Gastrocnemius medialis (tissue), 4 donors: ENCODE measurements around the gene MAS1L. TPM values are rescaled to one million over a fixed set of nuclear protein-coding genes. Genes with fewer than 3 reads are reported as not detected.

Source experiments
- ATAC-seq, 2 donors: fragments of 150-250 bp; one replicate each; pipeline ENCODE4 v1.9.1; 2016
- DNase-seq, 2 donors: peaks; one replicate each; pipeline ENCODE4 v3.0.0-alpha.2; 2019
- H3K27ac ChIP-seq, 4 donors: fragments of 200-600 bp; sonication (generic); 1 replicate in 1 of 4; 2 replicates in 3 of 4; pipeline ENCODE4 v1.5.1; 2016 to 2018; ENCODE audit warnings: mild to moderate bottlenecking in 2 of 4, moderate library complexity in 1 of 4
- H3K27me3 ChIP-seq, 3 donors: fragments of 200-600 bp; sonication (generic) in 2 of 3; 1 replicate in 1 of 3; 2 replicates in 2 of 3; pipeline versions ENCODE4 v1.5.1 to v1.6.0; 2016 to 2019; ENCODE audit warnings: mild to moderate bottlenecking in 1 of 3, moderate library complexity in 1 of 3
- H3K36me3 ChIP-seq, 2 donors: fragments of 200-600 bp; sonication (generic) in 1 of 2; one replicate each; pipeline ENCODE4 v1.5.1; 2017 to 2018
- H3K4me1 ChIP-seq, 2 donors: fragments of 200-600 bp; sonication (generic) in 1 of 2; one replicate each; pipeline ENCODE4 v1.5.1; 2016 to 2017; ENCODE audit warnings: mild to moderate bottlenecking in 2 of 2
- H3K4me3 ChIP-seq, 4 donors: fragments of 200-600 bp; sonication (generic) in 3 of 4; 1 replicate in 1 of 4; 2 replicates in 3 of 4; pipeline ENCODE4 v1.5.1; 2016 to 2019; ENCODE audit warnings: mild to moderate bottlenecking in 2 of 4
- H3K9me3 ChIP-seq, 3 donors: fragments of 200-600 bp; sonication (generic) in 2 of 3; 1 replicate in 1 of 3; 2 replicates in 2 of 3; pipeline ENCODE4 v1.5.1; 2016 to 2019
- POLR2A ChIP-seq, 2 donors: fragments of 450-650 bp; IDR thresholded peaks; one replicate each; pipeline ENCODE4 v1.6.1; 2017; ENCODE audit warnings: antibody characterized with exemption in 2 of 2, mild to moderate bottlenecking in 2 of 2, moderate library complexity in 2 of 2
- in situ Hi-C, 4 donors: fragments of 200-750 bp; cut with MboI; loops; one replicate each; pipeline versions ENCODE4 v1.15.0 to v1.8.0; 2017; ENCODE audit warnings: low sequenced_read_pairs in 4 of 4
- intact Hi-C: fragments of 100-400 bp; cut with DNase I; formaldehyde crosslinking; loops from one replicate; pipeline ENCODE4 v1.15.1; 2023; ENCODE audit warnings: low total_unique reads
- total RNA-seq, 4 donors: library from RNA; depleted of rRNA; stranded (reverse); fragments of >200 nt; gene quantifications; one replicate each; pipeline versions ENCODE4 v1.1.0 to v1.2.3, GENCODE V29; 2016
- TF ChIP-seq, protein P1 (sequence below), 5 experiments: fragments of 450-650 bp in 3 of 5; fragments of 200-600 bp in 2 of 5; sonication (generic) in 2 of 5; IDR thresholded peaks in 4 of 5; conservative IDR thresholded peaks in 1 of 5; 1 replicate in 4 of 5; 2 replicates in 1 of 5; pipeline ENCODE4 v1.5.1; 2016 to 2019; ENCODE audit warnings: antibody characterized with exemption in 5 of 5, mild to moderate bottlenecking in 3 of 5, moderate library complexity in 3 of 5

MAS1L gene
- total RNA-seq, 4 donors from 2014 or later, result not detected

DNA sequence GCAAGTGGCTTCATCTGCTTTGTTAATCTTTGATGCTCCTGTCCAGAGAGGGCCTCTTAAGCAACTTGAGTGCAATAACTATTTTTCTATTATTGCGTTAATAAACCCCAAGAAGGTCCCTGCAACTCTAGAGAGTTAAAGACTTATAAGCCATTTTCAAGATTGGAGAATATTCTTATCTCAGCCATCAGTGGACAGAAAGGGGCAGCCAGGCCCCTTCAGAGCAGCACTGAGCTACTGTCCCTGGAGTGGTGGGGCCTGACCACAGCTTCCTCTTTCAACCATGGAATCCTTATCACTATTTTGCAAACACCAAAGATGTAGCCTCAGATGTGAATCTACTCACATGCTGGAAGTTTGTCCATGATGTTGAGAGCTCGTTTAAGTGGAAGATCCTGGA lies 2.8 kb upstream of the MAS1L start:
- ATAC-seq (no peak), DNase-seq (no peak)
- Histone ChIP-seq H3K36me3 (no peaks in the 10 kb centered on the region), H3K4me3 (no peak overlapping the region), H3K9me3 (no peaks in the 10 kb centered on the region), H3K4me1 (no peaks in the 10 kb centered on the region), H3K27me3 (no peaks in the 10 kb centered on the region), H3K27ac (no peak overlapping the region)
- in situ Hi-C loops, result no loop called here
- intact Hi-C loops, result no loop called here
- TF ChIP-seq, protein P1, sequence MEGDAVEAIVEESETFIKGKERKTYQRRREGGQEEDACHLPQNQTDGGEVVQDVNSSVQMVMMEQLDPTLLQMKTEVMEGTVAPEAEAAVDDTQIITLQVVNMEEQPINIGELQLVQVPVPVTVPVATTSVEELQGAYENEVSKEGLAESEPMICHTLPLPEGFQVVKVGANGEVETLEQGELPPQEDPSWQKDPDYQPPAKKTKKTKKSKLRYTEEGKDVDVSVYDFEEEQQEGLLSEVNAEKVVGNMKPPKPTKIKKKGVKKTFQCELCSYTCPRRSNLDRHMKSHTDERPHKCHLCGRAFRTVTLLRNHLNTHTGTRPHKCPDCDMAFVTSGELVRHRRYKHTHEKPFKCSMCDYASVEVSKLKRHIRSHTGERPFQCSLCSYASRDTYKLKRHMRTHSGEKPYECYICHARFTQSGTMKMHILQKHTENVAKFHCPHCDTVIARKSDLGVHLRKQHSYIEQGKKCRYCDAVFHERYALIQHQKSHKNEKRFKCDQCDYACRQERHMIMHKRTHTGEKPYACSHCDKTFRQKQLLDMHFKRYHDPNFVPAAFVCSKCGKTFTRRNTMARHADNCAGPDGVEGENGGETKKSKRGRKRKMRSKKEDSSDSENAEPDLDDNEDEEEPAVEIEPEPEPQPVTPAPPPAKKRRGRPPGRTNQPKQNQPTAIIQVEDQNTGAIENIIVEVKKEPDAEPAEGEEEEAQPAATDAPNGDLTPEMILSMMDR (IDR thresholded peaks at IDR 0.05 in 4 of 5, conservative IDR thresholded peaks at IDR 0.05 in 1 of 5), result no peak
- no peak for TF ChIP-seq POLR2A (IDR thresholded peaks at IDR 0.05)

DNA sequence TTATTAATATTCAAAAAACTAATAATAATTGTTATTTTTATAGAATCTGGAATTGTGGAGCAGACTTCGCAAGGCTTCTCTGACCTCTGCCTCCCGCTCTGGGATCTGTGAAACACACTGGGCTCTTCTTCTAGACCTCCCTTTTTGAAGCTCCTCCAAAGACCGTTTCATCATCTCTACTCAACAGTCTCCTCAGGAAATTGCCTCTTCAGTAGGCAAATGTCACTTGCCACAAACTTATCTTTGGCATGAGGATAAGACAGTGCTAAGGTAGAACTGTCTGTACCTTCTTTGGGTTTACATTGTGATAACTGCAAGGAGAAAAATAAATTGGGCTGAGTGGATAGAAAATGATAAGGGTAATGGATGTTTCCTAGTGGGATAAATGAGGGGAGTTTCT lies 2.3 kb upstream of the MAS1L start:
- H3K9me3 ChIP-seq, result no peaks in the 10 kb centered on the region
- in situ Hi-C loops (no loop called here), intact Hi-C loops (no loop called here)
- no peak for DNase-seq
- no peaks in the 10 kb centered on the region for H3K4me1 ChIP-seq
- H3K27ac ChIP-seq, result no peak overlapping the region
- TF ChIP-seq POLR2A (IDR thresholded peaks at IDR 0.05), result no peak
- TF ChIP-seq, protein P1 (IDR thresholded peaks at IDR 0.05 in 4 of 5, conservative IDR thresholded peaks at IDR 0.05 in 1 of 5), result no peak
- no peaks in the 10 kb centered on the region for H3K36me3 ChIP-seq
- H3K4me3 ChIP-seq, result no peak overlapping the region
- no peaks in the 10 kb centered on the region for H3K27me3 ChIP-seq
- no peak for ATAC-seq

DNA sequence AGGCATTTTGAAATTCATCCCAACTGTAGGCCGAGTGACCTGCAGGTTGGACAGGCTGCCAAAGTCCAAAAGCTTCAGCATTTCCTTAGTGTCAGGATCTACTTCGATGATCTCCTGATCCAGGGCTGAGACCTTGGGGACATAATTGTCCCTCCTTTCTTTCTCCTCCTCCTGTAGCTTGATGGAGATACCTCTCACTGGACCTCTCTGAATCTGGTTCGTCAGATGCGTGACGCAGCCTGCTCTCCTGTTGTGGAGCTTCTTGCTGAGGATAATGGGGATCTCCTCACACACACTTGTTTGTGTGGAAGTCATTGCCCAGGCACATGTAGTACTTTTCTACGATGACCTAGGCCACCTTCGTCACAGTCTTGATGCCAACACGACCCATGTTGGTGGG lies 1.5 kb upstream of the MAS1L start:
- H3K4me3 ChIP-seq, result no peak overlapping the region
- no peaks in the 10 kb centered on the region for H3K9me3 ChIP-seq
- ATAC-seq, result no peak
- TF ChIP-seq, protein P1 (IDR thresholded peaks at IDR 0.05 in 4 of 5, conservative IDR thresholded peaks at IDR 0.05 in 1 of 5), result no peak
- no peak for TF ChIP-seq POLR2A (IDR thresholded peaks at IDR 0.05)
- H3K4me1 ChIP-seq, result no peaks in the 10 kb centered on the region
- intact Hi-C loops, result no loop called here
- H3K36me3 ChIP-seq, result no peaks in the 10 kb centered on the region
- no peaks in the 10 kb centered on the region for H3K27me3 ChIP-seq
- no peak for DNase-seq
- in situ Hi-C loops, result no loop called here
- no peak overlapping the region for H3K27ac ChIP-seq

DNA sequence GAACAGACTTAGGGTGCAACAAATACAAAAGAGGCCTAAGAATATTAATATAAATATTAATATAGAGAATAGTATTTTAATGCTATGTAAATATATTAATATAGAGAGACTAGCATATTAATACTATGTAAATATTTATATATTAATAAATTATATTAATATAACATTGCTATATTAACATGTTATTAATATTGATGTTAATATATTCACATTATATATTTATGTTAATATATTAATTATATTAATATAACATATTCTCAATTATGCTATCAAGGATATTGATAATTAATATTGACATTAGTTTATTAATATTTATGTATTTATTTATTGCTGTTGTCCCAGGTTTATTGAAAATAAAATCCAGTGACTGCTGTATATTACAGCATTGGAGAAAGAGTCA lies 1.1 kb upstream of the MAS1L start:
- H3K4me1 ChIP-seq, result no peaks in the 10 kb centered on the region
- H3K36me3 ChIP-seq, result no peaks in the 10 kb centered on the region
- no peaks in the 10 kb centered on the region for H3K9me3 ChIP-seq
- H3K27me3 ChIP-seq, result no peaks in the 10 kb centered on the region
- in situ Hi-C loops, result no loop called here
- no peak for DNase-seq
- intact Hi-C loops, result no loop called here
- ATAC-seq, result no peak
- no peak overlapping the region for H3K27ac ChIP-seq
- no peak overlapping the region for H3K4me3 ChIP-seq
- TF ChIP-seq, protein P1 (IDR thresholded peaks at IDR 0.05 in 4 of 5, conservative IDR thresholded peaks at IDR 0.05 in 1 of 5), result no peak

DNA sequence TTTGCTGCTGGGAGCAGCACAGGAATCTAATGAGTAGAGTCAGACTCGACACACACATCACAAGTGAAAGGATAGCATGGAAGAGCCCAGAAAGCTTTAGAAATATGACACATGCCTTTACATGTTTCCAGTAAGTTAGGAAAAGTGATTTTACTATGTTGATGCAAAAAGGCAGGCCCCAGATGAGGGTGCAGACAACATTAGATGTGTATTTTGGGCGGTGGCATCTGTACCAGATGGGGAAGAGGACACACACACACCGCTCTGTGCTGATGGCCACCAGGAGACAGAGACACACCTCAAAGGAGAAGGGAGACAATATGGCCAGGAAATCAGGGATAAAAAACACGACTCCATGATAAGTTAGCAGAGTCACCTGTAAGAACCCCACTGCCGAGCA lies 625 bp downstream of the MAS1L start:
- Histone ChIP-seq H3K4me1 (no peaks in the 10 kb centered on the region), H3K4me3 (no peak overlapping the region), H3K36me3 (no peaks in the 10 kb centered on the region), H3K27me3 (no peaks in the 10 kb centered on the region), H3K9me3 (no peaks in the 10 kb centered on the region), H3K27ac (no peak overlapping the region)
- in situ Hi-C loops (no loop called here), intact Hi-C loops (no loop called here)
- DNase-seq (no peak), ATAC-seq (no peak)
- TF ChIP-seq, protein P1 (IDR thresholded peaks at IDR 0.05 in 4 of 5, conservative IDR thresholded peaks at IDR 0.05 in 1 of 5), result no peak
- no peak for TF ChIP-seq POLR2A (IDR thresholded peaks at IDR 0.05)
